H1 (cell line): ENCODE results near the gene UVRAG. TPM values are rescaled to one million over a fixed set of nuclear protein-coding genes. Genes with fewer than 3 reads are reported as not detected.

Experiments used
- CTCF ChIA-PET: fragments of 300-600 bp; sonication (Branson Sonifier 250); formaldehyde crosslinking; loops from one replicate; lab custom pipeline; 2021; ENCODE audit not compliant: partially characterized antibody; lab: Charles Lee
- POLR2A ChIA-PET: fragments of 300-600 bp; sonication (Branson Sonifier 250); formaldehyde crosslinking; loops from one replicate; lab custom pipeline; 2021; ENCODE audit warnings: inconsistent platforms; ENCODE audit not compliant: partially characterized antibody; lab: Charles Lee
- DNase-seq, 2 experiments: peaks; one replicate each; pipeline versions ENCODE4 v3.0.0 to v3.0.0-alpha.2; 2010 to 2022; ENCODE audit warnings: low spot score in 2 of 2, low read depth in 1 of 2, mixed read lengths in 1 of 2
- FAIRE-seq: peaks from 2 replicates; lab custom pipeline; 2011; peaks lifted over from hg19 to GRCh38; lab: Jason Lieb, UNC
- H2AFZ ChIP-seq: 2 replicates; pipeline ENCODE4 v1.8.1; 2012; ENCODE audit warnings: low read length, inconsistent platforms
- H2AK5ac ChIP-seq: 2 replicates; pipeline ENCODE4 v1.6.1; 2013; ENCODE audit warnings: low read depth, low read length
- H2BK120ac ChIP-seq: replicated peaks from 2 replicates; pipeline ENCODE3; 2013; ENCODE audit warnings: low read depth, low read length, inconsistent platforms
- H2BK12ac ChIP-seq: 2 replicates; pipeline ENCODE4 v1.6.1; 2013; ENCODE audit warnings: low read depth, low read length
- H2BK15ac ChIP-seq: 2 replicates; pipeline ENCODE4 v1.6.1; 2013; ENCODE audit warnings: low read length
- H2BK20ac ChIP-seq: 2 replicates; pipeline ENCODE4 v1.6.1; 2013; ENCODE audit warnings: low read length
- H2BK5ac ChIP-seq: 2 replicates; pipeline ENCODE4 v1.6.1; 2013; ENCODE audit warnings: low read depth, low read length
- H3K14ac ChIP-seq: 2 replicates; pipeline ENCODE4 v1.6.1; 2013; ENCODE audit warnings: inconsistent platforms; ENCODE audit not compliant: insufficient read length
- H3K18ac ChIP-seq: 2 replicates; pipeline ENCODE4 v1.6.1; 2013; ENCODE audit warnings: low read length; ENCODE audit errors: extremely low read depth
- H3K23ac ChIP-seq: 2 replicates; pipeline ENCODE4 v1.6.1; 2013; ENCODE audit warnings: inconsistent platforms; ENCODE audit not compliant: insufficient read length
- H3K23me2 ChIP-seq: 2 replicates; pipeline ENCODE4 v1.6.1; 2013; ENCODE audit warnings: low read depth, low read length
- H3K27ac ChIP-seq: 2 replicates; pipeline ENCODE4 v1.6.1; 2011; ENCODE audit warnings: low read depth, low read length, inconsistent platforms
- H3K27me3 ChIP-seq, 4 experiments: replicated peaks in 1 of 4; 1 replicate in 1 of 4; 2 replicates in 3 of 4; pipeline versions ENCODE4 v1.6.1 to v1.8.1; 2011 to 2013; ENCODE audit warnings: low read length in 3 of 4, mild to moderate bottlenecking in 3 of 4, inconsistent platforms in 2 of 4, mixed read lengths in 2 of 4, moderate library complexity in 1 of 4; ENCODE audit not compliant: control insufficient read depth in 3 of 4, insufficient read depth in 3 of 4; ENCODE audit errors: extremely low read depth in 1 of 4
- H3K36me3 ChIP-seq, 4 experiments: 2 replicates each; pipeline versions ENCODE4 v1.6.1 to v1.8.1; 2011 to 2013; ENCODE audit warnings: mild to moderate bottlenecking in 4 of 4, low read length in 3 of 4, moderate library complexity in 2 of 4, control low read depth in 1 of 4, inconsistent platforms in 1 of 4; ENCODE audit not compliant: insufficient read depth in 4 of 4, control insufficient read depth in 2 of 4
- H3K4ac ChIP-seq: replicated peaks from 2 replicates; pipeline ENCODE3; 2013; ENCODE audit warnings: low read length, low read depth, mixed read lengths, inconsistent platforms; ENCODE audit not compliant: insufficient read length
- H3K4me1 ChIP-seq, 4 experiments: replicated peaks in 1 of 4; 1 replicate in 1 of 4; 2 replicates in 3 of 4; pipeline versions ENCODE4 v1.6.1 to v1.8.1; 2011 to 2013; ENCODE audit warnings: low read length in 3 of 4, inconsistent platforms in 2 of 4, mixed read lengths in 1 of 4; ENCODE audit not compliant: insufficient read depth in 4 of 4, control insufficient read depth in 3 of 4
- H3K4me2 ChIP-seq, 2 experiments: 2 replicates each; pipeline versions ENCODE4 v1.6.1 to v1.8.1; 2011 to 2013; ENCODE audit warnings: low read depth in 2 of 2, low read length in 2 of 2, control low read depth in 1 of 2, inconsistent platforms in 1 of 2, mild to moderate bottlenecking in 1 of 2; ENCODE audit not compliant: insufficient read depth in 1 of 2
- H3K4me3 ChIP-seq, 4 experiments: fragments of 200-600, 300-600 bp in 1 of 4; sonication (generic), shearing (Covaris generic), sonication (Bioruptor Twin) in 1 of 4; 2 replicates each; pipeline versions ENCODE4 v1.5.1 to v1.8.1; 2011 to 2016; ENCODE audit warnings: low read length in 4 of 4, low read depth in 3 of 4, control low read depth in 2 of 4, inconsistent platforms in 2 of 4, mild to moderate bottlenecking in 2 of 4, mixed read lengths in 1 of 4, moderate library complexity in 1 of 4; ENCODE audit not compliant: insufficient read depth in 2 of 4; ENCODE audit errors: extremely low read depth in 1 of 4
- H3K56ac ChIP-seq: replicated peaks from 2 replicates; pipeline ENCODE3; 2013; ENCODE audit warnings: low read depth, mild to moderate bottlenecking, mixed read lengths, low read length, inconsistent platforms; ENCODE audit not compliant: insufficient read length
- H3K79me1 ChIP-seq: 2 replicates; pipeline ENCODE4 v1.6.1; 2013; ENCODE audit warnings: low read depth, low read length, control low read depth
- H3K79me2 ChIP-seq, 2 experiments: 2 replicates each; pipeline versions ENCODE4 v1.6.1 to v1.8.1; 2012 to 2013; ENCODE audit warnings: low read length in 2 of 2, mild to moderate bottlenecking in 2 of 2, inconsistent platforms in 1 of 2; ENCODE audit not compliant: insufficient read depth in 2 of 2, control insufficient read depth in 1 of 2
- H3K9ac ChIP-seq, 4 experiments: replicated peaks in 1 of 4; 1 replicate in 1 of 4; 2 replicates in 3 of 4; pipeline versions ENCODE4 v1.6.1 to v1.8.1; 2011 to 2013; ENCODE audit warnings: low read depth in 3 of 4, low read length in 3 of 4, control low read depth in 2 of 4, mild to moderate bottlenecking in 2 of 4, moderate library complexity in 2 of 4, inconsistent platforms in 1 of 4; ENCODE audit errors: extremely low read depth in 1 of 4
- H3K9me3 ChIP-seq, 2 experiments: 2 replicates each; pipeline versions ENCODE4 v1.6.1 to v1.8.1; 2012 to 2013; ENCODE audit warnings: mild to moderate bottlenecking in 2 of 2, moderate library complexity in 2 of 2, control low read depth in 1 of 2, inconsistent platforms in 1 of 2, low read depth in 1 of 2, low read length in 1 of 2, mixed read lengths in 1 of 2; ENCODE audit not compliant: insufficient read depth in 2 of 2
- H4K20me1 ChIP-seq, 2 experiments: replicated peaks in 1 of 2; 2 replicates each; pipeline versions ENCODE3 to v1.8.1; 2011 to 2013; ENCODE audit warnings: inconsistent platforms in 2 of 2, low read length in 2 of 2, mild to moderate bottlenecking in 1 of 2; ENCODE audit not compliant: insufficient read depth in 2 of 2, control insufficient read depth in 1 of 2
- H4K5ac ChIP-seq: 2 replicates; pipeline ENCODE4 v1.6.1; 2013; ENCODE audit warnings: low read length, low read depth, mixed read lengths, inconsistent platforms; ENCODE audit not compliant: insufficient read length
- H4K8ac ChIP-seq: 2 replicates; pipeline ENCODE4 v1.8.0; 2013; ENCODE audit warnings: mild to moderate bottlenecking, moderate library complexity, low read length, inconsistent platforms; ENCODE audit not compliant: insufficient read depth; ENCODE audit errors: extremely low read depth
- H4K91ac ChIP-seq: replicated peaks from 2 replicates; pipeline ENCODE3; 2013; ENCODE audit warnings: low read length, mixed read lengths, inconsistent platforms; ENCODE audit not compliant: insufficient read length
- CEBPB ChIP-seq: IDR thresholded peaks from 2 replicates; pipeline ENCODE4 v1.6.1; 2012; ENCODE audit warnings: low read depth, low read length
- SP1 ChIP-seq: IDR thresholded peaks from 2 replicates; pipeline ENCODE4 v1.6.1; 2011; ENCODE audit warnings: low read depth, low read length
- WGBS, 2 experiments: shearing (Covaris generic) in 1 of 2; methylation state at CpG; one replicate each; pipeline versions ENCODE4 v1.1.6 to v1.1.7; 2013 to 2015; ENCODE audit warnings: low lambda C conversion rate in 2 of 2, mixed read lengths in 2 of 2, inconsistent platforms in 1 of 2, low coverage in 1 of 2, missing lambda C conversion rate in 1 of 2; ENCODE audit not compliant: insufficient replicate concordance in 2 of 2, insufficient coverage in 1 of 2, insufficient read length in 1 of 2; ENCODE audit errors: extremely low coverage in 1 of 2, missing lambda C conversion rate in 1 of 2; 5-methylcytosine and 5-hydroxymethylcytosine counted together
- polyA plus RNA-seq, 7 experiments: library from polyadenylated mRNA; depleted of rRNA in 3 of 7; stranded (reverse) in 5 of 7; unstranded in 2 of 7; fragments of >200 nt in 5 of 7; fragments of 200-250 nt in 2 of 7; gene quantifications; 1 replicate in 5 of 7; 2 replicates in 1 of 7; 4 replicates in 1 of 7; pipeline versions ENCODE4 v1.2.1 to v1.2.3, GENCODE V29; 2011 to 2013; ENCODE audit warnings: missing spikeins in 2 of 7, mixed read lengths in 2 of 7
- total RNA-seq: library from RNA; stranded (reverse); fragmentation: NEBNext Ultra II Directional; extraction: Animal tissue kit (Norgen Biotek cat#: 25700); gene quantifications from 2 replicates; pipeline ENCODE4 v1.2.1, GENCODE V29; 2021

The UVRAG gene
- total and polyA plus RNA-seq, 2 of the 8 experiments (the other 6 are each of a cell fraction or from before 2014, with no cell fraction given): 5.5 to 14.7 TPM

GRCh38 chr11:75944515-75944914 lies 129.5 kb downstream of the UVRAG start:
- Histone ChIP-seq H3K79me1 (no peaks in the 10 kb centered on the region), H3K4me2 (no peak overlapping the region), H3K18ac (no peak overlapping the region), H3K9me3 (no peaks in the 10 kb centered on the region), H3K79me2 (no peaks in the 10 kb centered on the region), H4K5ac (no peak overlapping the region), H2BK15ac (no peak overlapping the region), H3K27me3 (no peaks in the 10 kb centered on the region), H3K4me1 (peaks cover 0 to 7% (median 1%) of the 10 kb centered on the region in 4 experiments; a peak in 3 of 7 replicates), H4K8ac (no peak overlapping the region), H3K4me3 (no peak overlapping the region), H2AK5ac (no peak overlapping the region), H3K9ac (no peak overlapping the region), H4K20me1 (no peaks in the 10 kb centered on the region), H2AFZ (no peak overlapping the region), H3K36me3 (no peaks in the 10 kb centered on the region), H3K23me2 (no peaks in the 10 kb centered on the region), H4K91ac (no peak overlapping the region), H2BK5ac (no peak overlapping the region), H3K4ac (no peak overlapping the region), H2BK12ac (no peak overlapping the region), H3K27ac (no peak overlapping the region), H2BK20ac (no peak overlapping the region), H3K56ac (no peak overlapping the region), H3K23ac (no peak overlapping the region), H2BK120ac (no peak overlapping the region), H3K14ac (no peak overlapping the region)
- DNase-seq (no peak), FAIRE-seq (no peak)
- POLR2A ChIA-PET: no interaction called here
- CTCF ChIA-PET: interaction anchor here (1.2 kb wide), 1 partner anchor 43 kb away, joined by 3 read pairs; no protein-coding TSS in a partner anchor
- TF ChIP-seq SP1 (no peak), CEBPB (peak; percentile 72; the same call in 1 of the 2 replicates)
- WGBS, 2 experiments: 85% methylated on average over 3 of the region's 3 CpGs; no CpG with 5 or more reads in 1 of the 2 experiments
